HUDEP-2 (cell line): Measurements from ENCODE around the gene PPFIA3.
"Not testable (repeated sequence)": the region's sequence is repeated elsewhere in the genome, so short reads cannot be mapped to it uniquely, and the experiment has no call there.

Source experiments
- DNase-seq, 76 experiments: peaks; one replicate each; lab custom pipeline; 2025; ENCODE audit not compliant: unreplicated experiment in 76 of 76; lab: John Stamatoyannopoulos, UW

PPFIA3 gene

GRCh38 chr19:49120868-49121267 is 1.5 kb downstream of the PPFIA3 start:
- no peak for DNase-seq

DNA sequence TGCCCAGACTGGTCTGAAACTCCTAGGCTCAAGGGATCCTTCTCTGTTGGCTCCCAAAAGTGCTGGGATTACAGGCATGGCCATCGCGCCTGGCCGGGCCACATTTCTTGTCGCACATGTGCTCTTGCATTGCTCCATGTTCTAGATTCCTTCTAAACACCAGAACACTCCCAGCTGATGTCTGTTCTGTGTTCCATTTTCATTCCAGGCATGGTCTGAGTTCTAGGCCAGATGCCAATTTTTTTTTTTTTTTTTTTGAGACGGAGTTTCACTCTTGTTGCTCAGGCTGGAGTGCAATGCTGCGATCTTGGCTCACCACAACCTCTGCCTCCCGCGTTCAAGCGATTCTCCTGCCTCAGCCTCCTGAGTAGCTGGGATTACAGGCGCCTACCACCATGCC is 2.5 kb downstream of the PPFIA3 start:
- peak in 5 of 76 experiments; percentile 21 to 38 (median 25) for DNase-seq

DNA sequence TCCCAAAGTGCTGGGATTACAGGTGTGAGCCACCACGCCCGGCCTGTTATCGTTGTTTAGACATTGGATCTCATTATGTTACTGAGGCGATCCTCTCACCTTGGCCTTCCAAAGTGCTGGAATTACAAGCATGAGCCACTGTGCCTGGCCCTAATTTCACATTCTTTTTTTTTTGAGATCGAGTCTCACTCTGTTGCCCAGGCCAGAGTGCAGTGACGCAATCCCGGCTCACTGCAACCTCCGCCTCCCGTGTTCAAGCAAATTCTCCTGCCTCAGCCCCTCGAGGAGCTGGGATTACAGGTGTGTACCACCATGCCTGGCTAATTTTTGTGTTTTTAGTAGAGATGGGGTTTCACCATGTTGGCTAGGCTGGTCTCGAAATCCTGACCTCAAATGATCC is 3.9 kb downstream of the PPFIA3 start:
- not testable (repeated sequence) for DNase-seq

DNA sequence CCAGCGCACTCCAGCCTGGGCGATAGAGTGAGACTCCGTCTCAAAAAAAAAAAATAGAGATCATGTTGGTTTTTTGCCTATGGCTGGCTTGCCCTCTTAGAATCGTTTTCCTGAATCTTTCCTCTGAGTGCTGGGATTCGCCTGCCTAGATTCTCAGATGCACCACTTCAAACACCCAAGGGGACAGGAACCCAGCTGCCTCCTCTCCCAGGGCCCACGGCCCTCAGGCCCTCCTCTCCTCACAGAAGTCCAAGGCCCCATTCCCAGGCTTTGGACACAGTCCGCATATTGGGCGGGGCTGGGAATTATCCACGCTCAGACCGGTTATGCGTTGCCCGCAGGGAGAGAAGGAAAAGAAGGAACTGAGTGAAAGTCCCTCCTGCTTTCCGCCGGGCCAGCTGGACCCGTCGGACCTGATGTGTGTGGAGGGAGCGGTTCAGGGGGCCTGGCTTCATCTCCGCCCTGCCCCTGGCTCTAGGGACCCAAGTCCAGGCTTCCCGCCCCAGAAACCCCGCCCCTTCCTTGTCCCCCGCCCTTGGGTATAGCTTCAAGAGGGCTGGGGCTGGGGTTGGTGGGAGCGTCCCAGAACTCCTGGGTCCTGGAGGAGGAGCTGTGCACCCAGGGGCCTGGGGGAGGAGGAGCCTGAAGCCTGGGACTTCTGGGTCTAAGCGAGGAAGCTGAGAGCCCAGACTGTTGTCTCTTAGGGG is 5.8 kb downstream of the PPFIA3 start:
- DNase-seq: no peak

- no peak for DNase-seq
These were observed 7.2 kb downstream of the PPFIA3 start for GRCh38 chr19:49126575-49126974.

DNA sequence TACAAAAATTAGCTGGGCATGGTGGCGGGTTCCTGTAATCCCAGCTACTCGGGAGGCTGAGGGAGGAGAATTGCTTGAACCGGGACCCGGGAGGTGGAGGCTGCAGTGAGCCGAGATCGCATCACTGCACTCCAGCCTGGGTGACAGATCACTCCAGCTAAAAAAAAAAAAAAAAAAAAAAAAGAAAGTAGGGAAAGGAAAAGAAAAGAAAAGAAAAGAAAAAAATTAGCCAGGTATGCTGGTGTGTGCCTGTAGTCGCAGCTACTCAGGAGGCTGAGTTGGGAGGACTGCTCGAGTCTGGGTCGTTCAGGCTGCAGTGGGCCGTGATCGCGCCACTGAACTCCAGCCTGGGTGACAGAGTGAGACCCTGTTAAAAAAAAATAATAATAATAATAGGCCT is 7.9 kb downstream of the PPFIA3 start:
- DNase-seq: not testable (repeated sequence)

GRCh38 chr19:49127674-49128544 is 8.6 kb downstream of the PPFIA3 start:
- peak in 75 of 76 experiments; percentile 76 to 100 (median 98) for DNase-seq

- DNase-seq: no peak
These were observed 9.3 kb downstream of the PPFIA3 start for GRCh38 chr19:49128545-49129237.

DNA sequence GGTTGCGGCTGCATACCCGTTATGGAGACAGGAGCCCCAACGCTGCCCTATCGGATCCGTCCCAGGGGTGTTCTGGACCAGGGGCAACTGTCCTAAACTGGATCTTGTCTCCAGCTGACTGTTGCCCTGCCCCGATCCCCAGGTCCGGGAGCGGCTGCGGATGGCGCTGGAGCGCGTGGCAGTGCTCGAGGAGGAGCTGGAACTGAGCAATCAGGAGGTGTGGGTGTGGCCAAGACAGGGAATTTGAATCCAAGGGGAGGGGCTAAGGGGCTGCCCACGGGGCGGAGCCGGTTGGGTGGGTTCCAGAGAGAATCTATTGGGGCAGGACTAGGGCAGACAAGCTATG is 9.9 kb downstream of the PPFIA3 start:
- DNase-seq: peak in 12 of 76 experiments; percentile 8 to 47 (median 28)

DNA sequence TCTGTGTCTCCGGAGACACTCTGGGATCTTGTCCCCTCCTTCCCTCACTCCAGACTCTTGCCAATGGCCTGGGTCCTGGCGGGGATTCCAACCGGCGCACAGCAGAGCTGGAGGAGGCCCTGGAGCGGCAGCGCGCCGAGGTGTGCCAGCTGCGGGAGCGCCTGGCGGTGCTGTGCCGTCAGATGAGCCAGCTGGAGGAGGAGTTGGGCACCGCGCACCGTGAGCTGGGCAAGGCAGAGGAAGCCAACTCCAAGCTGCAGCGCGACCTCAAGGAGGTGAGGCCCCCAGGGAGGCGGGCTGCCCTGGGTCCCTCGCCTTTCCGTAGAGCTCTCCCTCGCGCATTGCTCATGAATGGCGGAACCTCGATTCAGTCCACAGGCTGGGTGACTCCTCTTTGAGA is 11.0 kb downstream of the PPFIA3 start:
- no peak for DNase-seq

DNA sequence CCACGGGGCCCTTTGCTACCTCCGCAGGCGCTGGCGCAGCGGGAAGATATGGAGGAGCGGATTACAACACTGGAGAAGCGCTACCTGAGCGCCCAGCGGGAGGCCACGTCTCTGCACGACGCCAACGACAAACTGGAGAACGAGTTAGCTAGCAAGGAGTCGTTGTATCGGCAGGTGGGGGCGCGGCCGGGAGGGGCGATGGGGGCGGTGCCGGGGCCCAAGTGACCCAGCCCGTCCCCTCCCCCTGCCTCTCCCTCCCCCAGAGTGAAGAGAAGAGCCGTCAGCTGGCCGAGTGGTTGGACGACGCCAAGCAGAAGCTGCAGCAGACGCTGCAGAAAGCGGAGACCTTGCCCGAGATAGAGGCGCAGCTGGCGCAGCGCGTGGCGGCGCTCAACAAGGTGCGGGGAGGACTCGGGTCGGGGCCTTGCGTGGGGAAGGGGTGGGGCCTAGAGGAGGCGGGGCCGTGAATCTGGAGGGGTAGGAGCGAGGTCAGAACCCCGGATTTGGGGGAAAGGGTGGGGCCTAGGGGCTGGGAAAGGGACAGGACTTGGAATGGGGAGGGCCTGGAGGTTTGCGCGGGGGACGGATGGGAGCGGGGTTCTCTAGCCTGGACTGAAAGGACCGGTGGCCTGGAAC is 13.7 kb downstream of the PPFIA3 start:
- no peak for DNase-seq

- DNase-seq: peak in 30 of 76 experiments; percentile 16 to 61 (median 36)
These were observed 14.5 kb downstream of the PPFIA3 start for GRCh38 chr19:49133621-49134454.

GRCh38 chr19:49135686-49136085 is 16.3 kb downstream of the PPFIA3 start:
- no peak for DNase-seq

DNA sequence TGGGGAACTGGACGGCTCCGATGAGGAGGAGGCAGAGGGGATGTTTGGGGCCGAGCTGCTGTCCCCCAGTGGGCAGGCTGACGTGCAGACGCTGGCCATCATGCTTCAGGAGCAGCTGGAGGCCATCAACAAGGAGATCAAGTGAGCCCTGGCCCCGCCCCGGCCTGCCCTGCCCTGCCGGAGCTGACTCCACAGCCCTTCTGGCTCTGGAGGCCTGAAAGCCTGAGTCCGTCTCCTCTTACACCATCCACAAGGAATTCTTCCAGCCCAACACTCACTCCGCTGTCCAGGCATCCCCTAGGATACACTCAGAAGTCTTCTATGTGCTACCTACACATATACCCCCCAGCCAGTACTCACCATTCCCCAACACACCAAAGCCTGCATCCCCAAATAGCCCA is 17.4 kb downstream of the PPFIA3 start:
- DNase-seq: no peak

DNA sequence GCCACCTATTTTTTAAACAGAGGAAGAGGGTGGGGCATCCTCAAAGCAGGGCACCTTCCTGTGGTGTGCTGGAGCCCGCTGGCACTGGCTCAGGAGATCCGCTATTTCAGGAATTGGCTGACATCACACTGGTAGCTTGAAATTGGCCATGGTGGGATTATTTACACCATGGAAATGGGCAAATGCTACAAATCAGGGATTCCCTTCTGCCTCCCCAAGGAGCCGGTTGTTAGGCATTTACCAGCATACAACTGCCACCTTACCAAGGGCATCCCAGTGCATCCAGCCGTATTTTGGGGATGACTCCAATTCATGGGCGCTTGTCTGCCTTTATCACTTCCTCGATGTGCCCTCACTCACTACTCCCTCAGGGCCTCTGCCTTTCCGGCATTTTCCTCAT is 21.6 kb downstream of the PPFIA3 start:
- no peak for DNase-seq

DNA sequence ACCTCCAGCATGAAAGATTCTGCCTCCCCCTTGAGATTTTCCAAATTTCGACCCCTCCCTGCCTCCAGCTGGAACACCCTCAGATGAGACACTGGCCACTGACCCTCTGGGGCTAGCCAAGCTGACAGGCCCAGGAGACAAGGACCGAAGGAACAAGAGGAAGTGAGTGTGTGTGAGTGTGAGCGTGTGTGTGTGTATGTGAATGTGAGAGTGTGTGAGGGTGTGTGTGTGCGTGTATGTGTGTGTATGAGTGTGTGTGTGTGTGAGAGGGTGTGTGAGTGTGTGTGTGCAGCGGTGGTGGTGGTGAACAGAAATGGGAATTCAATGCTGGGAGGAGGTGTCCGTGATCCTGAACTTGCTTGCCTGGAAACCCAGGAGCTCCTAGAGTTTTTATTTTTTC is 22.0 kb downstream of the PPFIA3 start:
- no peak for DNase-seq

GRCh38 chr19:49142866-49143335 is 23.6 kb downstream of the PPFIA3 start:
- DNase-seq: peak in 63 of 76 experiments; percentile 23 to 92 (median 72)

- DNase-seq: peak in 72 of 76 experiments; percentile 20 to 98 (median 78)
These were observed 26.4 kb downstream of the PPFIA3 start for GRCh38 chr19:49145573-49146407.

- DNase-seq: peak in 1 of 76 experiments; percentile 63
These were observed 27.0 kb downstream of the PPFIA3 start for GRCh38 chr19:49146408-49146770.
